COR-L47 (cell line): ENCODE data around the gene STAP2.

ENCODE experiments used
- DNase-seq: peaks from one replicate; lab custom pipeline; 2025; lab: John Stamatoyannopoulos, UW

STAP2 gene

GRCh38 chr19:4327252-4327876 lies 11.3 kb downstream of the STAP2 start:
- DNase-seq: no peak

GRCh38 chr19:4326837-4327251 lies 11.8 kb downstream of the STAP2 start:
- DNase-seq: no peak

DNA sequence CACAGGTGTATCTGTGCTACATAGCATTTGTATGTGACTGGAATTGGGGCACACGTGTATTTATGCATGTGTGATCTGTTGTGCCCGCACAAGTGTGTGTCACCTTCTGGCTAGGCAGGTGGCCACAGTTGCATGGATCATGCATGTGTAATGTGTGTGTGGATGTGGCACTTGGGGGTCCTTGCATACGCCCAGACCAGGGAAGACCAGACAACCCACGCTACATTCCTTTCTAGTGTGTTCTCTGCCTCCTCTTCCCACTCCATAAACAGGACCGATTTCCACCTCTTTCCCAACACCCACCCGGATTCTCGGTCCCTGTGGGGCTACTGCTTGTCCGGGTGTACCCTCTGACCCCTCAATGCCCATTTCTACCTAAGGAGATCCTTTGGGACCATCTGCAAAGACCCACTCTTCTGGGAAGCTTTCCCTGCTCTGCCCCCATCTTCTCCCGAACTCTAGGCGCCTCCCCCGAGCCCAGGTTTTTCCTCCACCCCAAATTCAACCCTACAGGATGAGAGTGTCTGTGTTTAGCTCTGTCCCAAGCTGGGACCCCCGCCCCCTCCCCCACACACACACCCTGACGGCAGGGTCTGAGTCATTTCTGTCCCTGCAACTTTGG lies 12.3 kb downstream of the STAP2 start:
- no peak for DNase-seq

- no peak for DNase-seq
These were observed 14.4 kb downstream of the STAP2 start for GRCh38 chr19:4324228-4324627.

- no peak for DNase-seq
These were observed 14.9 kb downstream of the STAP2 start for GRCh38 chr19:4323692-4324091.

GRCh38 chr19:4322942-4323665 lies 15.5 kb downstream of the STAP2 start:
- DNase-seq: no peak

- no peak for DNase-seq
These were observed 18.2 kb downstream of the STAP2 start for GRCh38 chr19:4320419-4320818.

DNA sequence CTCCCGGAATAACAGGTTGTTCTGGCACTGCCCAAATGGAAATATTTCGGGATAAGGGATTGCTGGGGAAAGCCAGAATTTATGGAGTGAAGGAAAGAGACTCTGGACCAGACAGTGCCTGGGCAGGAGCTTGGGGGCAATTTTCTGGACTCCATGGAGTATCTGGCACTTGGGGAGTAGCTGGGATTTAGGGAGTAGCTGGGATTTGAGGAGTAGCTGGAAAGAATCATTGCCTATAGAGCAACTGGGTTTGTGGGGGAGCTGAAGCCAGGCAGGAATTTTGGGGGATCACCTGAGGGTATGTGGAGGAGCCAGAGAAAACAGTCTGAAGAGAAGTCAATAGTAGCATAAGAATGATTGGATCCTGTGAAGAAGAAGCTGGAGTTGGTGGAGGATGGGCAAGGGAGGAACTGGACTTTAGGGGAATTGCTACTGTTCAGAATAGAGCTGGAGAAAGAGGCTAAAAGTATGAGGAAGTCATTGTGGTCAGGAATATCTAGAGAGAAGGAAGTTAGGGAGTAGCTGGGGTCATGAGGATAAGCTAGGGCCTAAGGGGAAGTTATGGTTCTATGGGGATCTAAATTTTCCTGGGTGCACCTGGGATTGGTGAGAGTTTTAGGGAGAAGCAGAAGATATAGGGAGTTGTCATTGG lies 19.4 kb downstream of the STAP2 start:
- no peak for DNase-seq

DNA sequence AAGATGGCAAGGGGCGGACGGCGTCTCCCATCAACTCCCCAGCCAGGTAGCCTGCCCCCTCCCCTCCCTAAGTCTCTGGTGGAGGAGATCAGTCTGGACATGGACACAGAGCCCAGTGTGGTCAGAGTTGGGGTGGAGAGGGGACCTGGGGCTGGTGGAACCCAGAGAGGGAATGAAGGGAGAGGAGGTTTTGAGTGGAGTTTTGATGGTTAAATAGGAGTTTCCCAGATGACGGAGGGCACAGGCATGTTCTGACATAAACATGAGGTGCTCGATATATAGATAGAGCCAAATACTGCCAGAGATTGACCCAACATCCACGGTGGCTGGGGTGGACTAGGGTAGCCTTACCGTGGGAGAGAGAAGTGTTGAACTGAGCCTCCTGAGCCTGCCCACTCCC lies 20.2 kb downstream of the STAP2 start:
- no peak for DNase-seq

DNA sequence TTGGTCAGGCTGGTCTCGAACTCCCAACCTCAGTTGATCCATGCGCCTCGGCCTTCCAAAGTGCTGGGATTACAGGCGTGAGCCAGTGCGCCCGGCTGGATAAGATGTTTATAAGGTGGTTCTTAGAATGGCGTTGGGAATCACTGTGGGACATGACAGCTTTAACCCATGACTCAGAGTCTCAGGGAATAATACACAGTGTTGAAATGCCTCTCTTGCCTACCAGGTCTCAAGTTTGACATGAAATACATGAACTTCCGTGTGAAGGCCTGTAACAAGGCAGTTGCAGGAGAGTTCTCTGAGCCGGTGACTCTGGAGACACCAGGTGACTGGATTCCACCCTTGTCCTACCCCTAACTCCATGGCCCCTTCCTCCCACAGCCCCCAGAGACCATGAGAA lies 21.7 kb downstream of the STAP2 start:
- no peak for DNase-seq

DNA sequence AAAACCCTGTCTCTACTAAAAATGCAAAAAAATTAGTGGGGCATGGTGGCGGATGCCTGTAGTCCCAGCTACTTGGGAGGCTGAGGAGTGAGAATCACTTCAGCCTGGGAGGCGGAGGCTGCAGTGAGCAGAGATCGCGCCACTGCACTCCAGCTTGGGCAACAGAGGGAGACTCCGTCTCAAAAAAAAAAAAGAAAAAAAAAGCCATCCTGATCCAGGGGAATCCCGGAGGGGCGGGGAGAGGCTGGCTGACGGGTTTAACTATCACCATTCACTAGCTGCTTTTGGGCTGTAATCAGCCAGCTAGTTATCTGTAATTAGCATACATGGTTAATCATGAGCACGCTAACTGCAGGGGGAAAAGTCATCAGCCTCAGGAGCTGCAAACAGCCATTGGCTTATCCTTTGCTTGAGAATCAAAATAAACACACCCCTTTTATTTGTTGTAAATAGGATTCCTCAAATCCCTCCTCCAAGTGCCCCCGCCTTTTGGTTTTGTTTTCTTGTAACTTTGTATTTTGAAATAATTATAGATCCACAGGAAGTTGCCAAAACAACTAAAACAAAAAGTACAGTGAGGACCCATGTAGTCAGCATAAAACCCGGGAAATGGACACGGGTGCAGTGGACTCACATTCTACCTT lies 24.7 kb downstream of the STAP2 start:
- no peak for DNase-seq

DNA sequence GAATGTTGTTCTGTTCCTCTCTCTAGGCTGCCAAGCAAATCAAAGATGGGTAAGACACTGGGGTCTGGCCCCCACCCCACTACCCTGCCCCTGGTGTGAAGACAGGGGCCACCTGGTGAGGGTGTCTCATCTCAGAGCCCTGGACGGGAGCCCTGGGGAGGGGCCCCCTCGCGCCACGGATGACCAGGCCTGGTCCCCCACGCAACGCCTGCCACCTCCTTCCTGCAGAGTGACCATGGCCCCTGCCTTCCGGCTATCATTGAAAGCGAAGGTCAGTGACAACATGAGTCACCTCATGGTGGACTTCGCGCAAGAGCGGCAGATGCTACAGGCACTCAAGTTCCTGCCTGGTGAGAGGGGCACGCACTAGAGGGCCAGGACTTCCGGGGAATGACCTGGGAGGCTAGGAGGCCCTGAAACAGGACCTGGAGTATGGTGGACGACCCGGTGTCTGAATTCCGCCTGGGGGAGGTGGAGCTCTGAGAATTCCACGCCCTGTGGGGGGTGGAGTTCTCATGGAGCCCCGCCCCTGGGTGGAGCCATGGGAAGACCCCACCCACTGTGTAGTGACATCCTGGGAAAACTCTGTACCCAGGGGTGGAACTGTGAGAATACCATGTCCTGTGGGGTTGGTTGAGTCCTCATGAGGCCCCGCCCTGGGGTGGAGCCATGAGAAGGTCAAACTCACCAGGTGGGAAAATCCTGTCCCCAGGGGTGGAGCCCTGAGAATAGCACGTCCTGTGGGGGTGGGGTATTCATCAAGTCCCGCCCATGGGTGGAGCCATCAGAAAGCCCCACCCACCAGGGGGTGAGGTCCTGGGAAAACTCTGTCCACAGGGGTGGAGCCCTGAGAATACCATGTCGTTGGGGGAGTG lies 28.1 kb downstream of the STAP2 start:
- no peak for DNase-seq

DNA sequence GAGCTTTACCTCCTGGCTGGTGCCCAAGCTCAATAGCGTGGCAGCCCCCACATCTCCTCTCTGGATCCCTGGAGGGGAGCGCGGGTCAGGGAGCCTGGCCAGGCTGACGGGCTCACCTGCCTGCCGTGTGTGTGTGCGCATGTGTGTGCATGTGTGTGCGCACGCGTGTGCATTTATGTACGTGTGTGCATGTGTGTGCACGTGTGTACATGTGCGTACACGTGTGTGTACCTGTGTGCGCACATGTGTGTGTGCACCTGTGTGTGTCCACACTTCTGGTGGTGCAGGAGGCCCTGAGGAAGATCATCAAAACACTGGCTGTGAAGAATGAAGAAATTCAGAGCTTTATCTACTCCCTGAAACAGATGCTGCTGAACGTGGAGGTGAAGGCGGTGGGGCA lies 33.0 kb downstream of the STAP2 start:
- DNase-seq: no peak

GRCh38 chr19:4305257-4305612 lies 33.4 kb downstream of the STAP2 start:
- no peak for DNase-seq

- DNase-seq: peak; percentile 60
These were observed 33.9 kb downstream of the STAP2 start, which contains the start of gene FSD1 for GRCh38 chr19:4304538-4305256. TSS of gene FSD1 (plus strand) at chr19:4304598. CDS start at chr19:4304747, 149 bp downstream.

DNA sequence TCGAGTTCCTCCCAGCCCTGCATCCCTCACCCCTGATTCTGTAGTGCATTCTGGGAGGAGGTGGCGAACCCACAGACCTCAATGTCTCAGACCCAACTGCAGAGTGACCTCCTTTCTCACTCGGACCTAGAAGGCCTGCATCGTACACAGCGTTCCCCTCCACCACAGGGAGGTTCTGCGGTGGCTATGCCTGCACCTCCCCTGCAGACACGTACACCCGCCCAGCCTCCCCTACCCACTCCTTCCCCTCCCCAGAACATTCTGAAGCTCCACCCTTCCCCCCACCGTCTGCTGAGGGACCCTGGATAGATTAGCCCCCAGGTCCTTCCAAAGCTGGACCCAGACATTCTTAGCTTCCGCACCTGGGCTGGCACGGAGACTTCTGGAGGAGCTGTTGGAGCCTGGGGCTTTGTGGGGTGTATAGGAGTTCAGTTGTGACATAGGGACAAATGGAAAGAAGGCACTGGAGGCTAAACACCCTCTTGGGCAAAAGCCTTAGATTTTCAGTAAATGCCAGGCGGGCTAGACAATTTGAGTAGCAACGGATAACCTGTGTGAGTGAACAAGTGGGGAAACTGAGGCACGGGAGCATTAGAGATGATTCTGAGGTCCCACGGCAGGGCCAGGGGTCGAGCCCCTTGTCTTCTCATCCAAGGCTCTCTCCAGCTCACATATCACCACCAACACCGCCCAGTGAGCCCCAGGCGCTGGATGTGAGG lies 34.6 kb downstream of the STAP2 start:
- no peak for DNase-seq

DNA sequence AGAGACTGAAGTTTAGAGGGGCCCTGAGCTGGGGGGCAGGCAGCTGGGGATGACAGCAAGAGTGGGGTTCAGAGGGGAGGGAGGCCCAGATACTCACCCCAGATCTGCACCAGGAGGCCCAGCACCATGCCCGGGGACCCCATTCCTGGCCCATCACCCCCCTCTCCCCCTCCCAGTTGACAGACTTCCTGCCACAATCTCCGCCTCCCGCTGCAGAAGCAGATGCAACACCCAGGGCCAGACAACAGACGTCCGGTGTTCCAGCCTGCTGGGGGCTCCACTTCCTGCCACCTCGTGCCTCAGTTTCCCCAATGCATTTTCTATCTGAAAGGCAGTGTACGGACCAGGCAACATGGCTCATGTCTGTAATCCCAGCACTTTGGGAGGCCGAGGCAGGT lies 36.4 kb downstream of the STAP2 start, which contains the start of gene TMIGD2:
TSS of gene TMIGD2 (minus strand) at position 147 of the 398 bp plus-strand sequence. CDS start at position 143, 4 bp downstream.
- no peak for DNase-seq

GRCh38 chr19:4301590-4302242 lies 36.9 kb downstream of the STAP2 start:
- no peak for DNase-seq

DNA sequence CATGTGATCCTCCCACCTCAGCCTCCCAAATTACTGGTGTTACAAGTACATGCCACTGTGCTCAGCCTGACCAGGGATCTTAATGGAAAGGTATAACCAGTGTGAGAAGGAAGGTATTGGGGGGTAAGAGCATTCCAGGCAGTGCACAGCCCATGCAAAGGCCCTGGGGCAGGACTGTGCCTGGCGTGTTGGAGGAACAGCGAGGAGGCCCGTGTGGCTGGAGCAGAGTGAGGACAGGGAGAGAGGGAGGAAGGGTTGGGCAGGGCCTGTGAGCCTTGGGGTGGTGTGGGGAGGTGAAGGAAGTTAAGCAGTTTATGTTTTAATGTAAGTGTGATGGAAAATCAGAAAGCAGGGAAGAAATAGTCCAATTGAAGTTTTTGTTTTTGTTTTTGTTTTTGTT lies 38.0 kb downstream of the STAP2 start:
- DNase-seq: no peak
